NCI-H446 treated with DMSO at 0.1 percent for 48 hours (cell line): ENCODE measurements around the gene NLGN1.
"Not testable (repeated sequence)": the region's sequence is repeated elsewhere in the genome, so short reads cannot be mapped to it uniquely, and the experiment has no call there.

Experiments used
- DNase-seq: peaks from one replicate; lab custom pipeline; 2025; lab: John Stamatoyannopoulos, UW

The NLGN1 gene

GRCh38 chr3:173397161-173398110, at the start of gene NLGN1:
NLGN1 (plus strand) TSS chr3:173397744.
- DNase-seq, result peak; percentile 76

GRCh38 chr3:173351886-173352285, 45.7 kb upstream of the NLGN1 start:
- no peak for DNase-seq

GRCh38 chr3:173353137-173353536, 44.4 kb upstream of the NLGN1 start:
- DNase-seq, result not testable (repeated sequence)

GRCh38 chr3:173354124-173354523, 43.4 kb upstream of the NLGN1 start:
- no peak for DNase-seq

- DNase-seq, result peak; percentile 43
Measured at GRCh38 chr3:173371848-173372487, 25.6 kb upstream of the NLGN1 start.

- DNase-seq, result no peak
Measured at GRCh38 chr3:173380681-173381080, 16.9 kb upstream of the NLGN1 start.

- not testable (repeated sequence) for DNase-seq
Measured at GRCh38 chr3:173381936-173382335, 15.6 kb upstream of the NLGN1 start.

GRCh38 chr3:173395073-173395411, 2.5 kb upstream of the NLGN1 start:
- DNase-seq, result no peak

- peak; percentile 98 for DNase-seq
Measured at GRCh38 chr3:173395412-173396181, 1.9 kb upstream of the NLGN1 start.

- DNase-seq, result peak; percentile 67
Measured at GRCh38 chr3:173396191-173397041, 1.1 kb upstream of the NLGN1 start.

GRCh38 chr3:173398111-173398479, 551 bp downstream of the NLGN1 start:
- peak; percentile 75 for DNase-seq

GRCh38 chr3:173399044-173399443, 1.5 kb downstream of the NLGN1 start:
- DNase-seq, result peak; percentile 22

GRCh38 chr3:173401369-173401768, 3.8 kb downstream of the NLGN1 start:
- no peak for DNase-seq

- DNase-seq, result no peak
Measured at GRCh38 chr3:173402656-173403055, 5.1 kb downstream of the NLGN1 start.

- DNase-seq, result peak; percentile 52
Measured at GRCh38 chr3:173403376-173403775, 5.8 kb downstream of the NLGN1 start.

GRCh38 chr3:173404156-173404555, 6.6 kb downstream of the NLGN1 start:
- DNase-seq, result peak; percentile 58

GRCh38 chr3:173410436-173410835, 12.9 kb downstream of the NLGN1 start:
- no peak for DNase-seq

GRCh38 chr3:173410849-173411248, 13.3 kb downstream of the NLGN1 start:
- DNase-seq, result peak; percentile 67

GRCh38 chr3:173411375-173411973, 13.9 kb downstream of the NLGN1 start:
- DNase-seq, result peak; percentile 51

GRCh38 chr3:173416070-173416469, 18.5 kb downstream of the NLGN1 start:
- no peak for DNase-seq

- no peak for DNase-seq
Measured at GRCh38 chr3:173429076-173429475, 31.5 kb downstream of the NLGN1 start.
